ENCODE results near the gene INPPL1. TPM values are rescaled to one million over a fixed set of nuclear protein-coding genes. Genes with fewer than 3 reads are reported as not detected.

The INPPL1 gene, protein sequence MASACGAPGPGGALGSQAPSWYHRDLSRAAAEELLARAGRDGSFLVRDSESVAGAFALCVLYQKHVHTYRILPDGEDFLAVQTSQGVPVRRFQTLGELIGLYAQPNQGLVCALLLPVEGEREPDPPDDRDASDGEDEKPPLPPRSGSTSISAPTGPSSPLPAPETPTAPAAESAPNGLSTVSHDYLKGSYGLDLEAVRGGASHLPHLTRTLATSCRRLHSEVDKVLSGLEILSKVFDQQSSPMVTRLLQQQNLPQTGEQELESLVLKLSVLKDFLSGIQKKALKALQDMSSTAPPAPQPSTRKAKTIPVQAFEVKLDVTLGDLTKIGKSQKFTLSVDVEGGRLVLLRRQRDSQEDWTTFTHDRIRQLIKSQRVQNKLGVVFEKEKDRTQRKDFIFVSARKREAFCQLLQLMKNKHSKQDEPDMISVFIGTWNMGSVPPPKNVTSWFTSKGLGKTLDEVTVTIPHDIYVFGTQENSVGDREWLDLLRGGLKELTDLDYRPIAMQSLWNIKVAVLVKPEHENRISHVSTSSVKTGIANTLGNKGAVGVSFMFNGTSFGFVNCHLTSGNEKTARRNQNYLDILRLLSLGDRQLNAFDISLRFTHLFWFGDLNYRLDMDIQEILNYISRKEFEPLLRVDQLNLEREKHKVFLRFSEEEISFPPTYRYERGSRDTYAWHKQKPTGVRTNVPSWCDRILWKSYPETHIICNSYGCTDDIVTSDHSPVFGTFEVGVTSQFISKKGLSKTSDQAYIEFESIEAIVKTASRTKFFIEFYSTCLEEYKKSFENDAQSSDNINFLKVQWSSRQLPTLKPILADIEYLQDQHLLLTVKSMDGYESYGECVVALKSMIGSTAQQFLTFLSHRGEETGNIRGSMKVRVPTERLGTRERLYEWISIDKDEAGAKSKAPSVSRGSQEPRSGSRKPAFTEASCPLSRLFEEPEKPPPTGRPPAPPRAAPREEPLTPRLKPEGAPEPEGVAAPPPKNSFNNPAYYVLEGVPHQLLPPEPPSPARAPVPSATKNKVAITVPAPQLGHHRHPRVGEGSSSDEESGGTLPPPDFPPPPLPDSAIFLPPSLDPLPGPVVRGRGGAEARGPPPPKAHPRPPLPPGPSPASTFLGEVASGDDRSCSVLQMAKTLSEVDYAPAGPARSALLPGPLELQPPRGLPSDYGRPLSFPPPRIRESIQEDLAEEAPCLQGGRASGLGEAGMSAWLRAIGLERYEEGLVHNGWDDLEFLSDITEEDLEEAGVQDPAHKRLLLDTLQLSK
- 91.7 and 129 TPM in 2 replicates for total RNA-seq

GRCh38 chr11:72224564-72225410 lies at the start of gene INPPL1:
TSS of gene INPPL1 (plus strand) at chr11:72224767. CDS start at chr11:72224985, 218 bp downstream.

GRCh38 chr11:72191961-72192381 lies 32.6 kb upstream of the INPPL1 start, which contains the start of gene FOLR1:
TSS of gene FOLR1 (plus strand) at chr11:72192140. CDS start at chr11:72192174, 34 bp downstream.

GRCh38 chr11:72216638-72217037 lies 7.9 kb upstream of the INPPL1 start, which contains the start of gene FOLR2:
TSS of gene FOLR2 (plus strand) at chr11:72216794. CDS start at chr11:72218585, 1,791 bp downstream.

GRCh38 chr11:72244060-72244360 lies 19.4 kb downstream of the INPPL1 start, which contains the start of gene PHOX2A:
TSS of gene PHOX2A (minus strand) at chr11:72244176. CDS start at chr11:72244004, 172 bp downstream.

Other genes with a start within 250 kb of the INPPL1 start
- 1.5 and 2.8 TPM in 2 replicates for gene IL18BP, start 225.9 kb upstream of the INPPL1 start, total RNA-seq
- 117 and 205 TPM in 2 replicates for gene NUMA1, start 144.2 kb upstream of the INPPL1 start, total RNA-seq
- 3.4 and 4.1 TPM in 2 replicates for gene LRRC51, start 143.9 kb upstream of the INPPL1 start, total RNA-seq
- 141 and 146 TPM in 2 replicates for gene LAMTOR1, start 121.5 kb upstream of the INPPL1 start, total RNA-seq
- gene TOMT, start 118.8 kb upstream of the INPPL1 start, total RNA-seq, result not detected in 2 replicates
- 25.9 and 45.3 TPM in 2 replicates for gene ANAPC15, start 112.1 kb upstream of the INPPL1 start, total RNA-seq
- not detected in 2 replicates for gene FOLR3, start 89.0 kb upstream of the INPPL1 start, total RNA-seq
- 0.49 and 17.1 TPM in 2 replicates for gene FOLR1, start 32.6 kb upstream of the INPPL1 start, total RNA-seq
- not detected in 2 replicates for gene FOLR2, start 8.0 kb upstream of the INPPL1 start, total RNA-seq
- gene PHOX2A, start 19.4 kb downstream of the INPPL1 start, total RNA-seq, result 0.13 TPM in 1 of 2 replicates, not detected in the other
- 24.2 and 41.4 TPM in 2 replicates for gene CLPB, start 209.8 kb downstream of the INPPL1 start, total RNA-seq

All from mesangial cell (primary cell).